Neutrophil (primary cell): ENCODE measurements around the gene BATF2.
"Not testable (repeated sequence)": the region's sequence is repeated elsewhere in the genome, so short reads cannot be mapped to it uniquely, and the experiment has no call there.

Experiments used
- H3K27ac ChIP-seq: fragments of 200-600 bp; sonication (generic); 2 replicates; pipeline ENCODE4 v1.5.1; 2016; ENCODE audit warnings: mild to moderate bottlenecking, moderate library complexity
- H3K27me3 ChIP-seq: fragments of 200-600 bp; sonication (generic); 2 replicates; pipeline ENCODE4 v1.6.0; 2016; ENCODE audit warnings: mild to moderate bottlenecking
- H3K36me3 ChIP-seq: fragments of 200-600 bp; sonication (generic); 2 replicates; pipeline ENCODE4 v1.5.1; 2017
- H3K4me1 ChIP-seq, 2 experiments: fragments of 200-600 bp in 1 of 2; sonication (generic) in 1 of 2; 1 replicate in 1 of 2; 2 replicates in 1 of 2; pipeline versions ENCODE4 v1.5.1 to v1.6.1; 2013 to 2016; ENCODE audit warnings: low read depth in 1 of 2, low read length in 1 of 2, mild to moderate bottlenecking in 1 of 2, moderate library complexity in 1 of 2; ENCODE audit not compliant: control insufficient read depth in 1 of 2, insufficient read depth in 1 of 2
- H3K4me3 ChIP-seq, 2 experiments: fragments of 200-600 bp in 1 of 2; sonication (generic) in 1 of 2; 1 replicate in 1 of 2; 2 replicates in 1 of 2; pipeline ENCODE4 v1.5.1; 2013 to 2016; ENCODE audit warnings: low read depth in 1 of 2, low read length in 1 of 2, mild to moderate bottlenecking in 1 of 2, moderate library complexity in 1 of 2
- H3K9me3 ChIP-seq: fragments of 200-600 bp; sonication (generic); 2 replicates; pipeline ENCODE4 v1.5.1; 2016
- TF ChIP-seq, protein P1 (sequence below): fragments of 200-600 bp; sonication (generic); IDR thresholded peaks from 2 replicates; pipeline ENCODE4 v1.5.1; 2016; ENCODE audit warnings: antibody characterized with exemption

Gene BATF2

GRCh38 chr11:65013130-65013887 lies 16.5 kb upstream of the BATF2 start:
- peak overlapping the region; percentile 91 for H3K27ac ChIP-seq
- H3K4me3 ChIP-seq: peak overlapping the region; percentile 96 to 98
- H3K36me3 ChIP-seq: peaks cover 2% of the 10 kb centered on the region
- H3K9me3 ChIP-seq: no peaks in the 10 kb centered on the region
- TF ChIP-seq, protein P1, sequence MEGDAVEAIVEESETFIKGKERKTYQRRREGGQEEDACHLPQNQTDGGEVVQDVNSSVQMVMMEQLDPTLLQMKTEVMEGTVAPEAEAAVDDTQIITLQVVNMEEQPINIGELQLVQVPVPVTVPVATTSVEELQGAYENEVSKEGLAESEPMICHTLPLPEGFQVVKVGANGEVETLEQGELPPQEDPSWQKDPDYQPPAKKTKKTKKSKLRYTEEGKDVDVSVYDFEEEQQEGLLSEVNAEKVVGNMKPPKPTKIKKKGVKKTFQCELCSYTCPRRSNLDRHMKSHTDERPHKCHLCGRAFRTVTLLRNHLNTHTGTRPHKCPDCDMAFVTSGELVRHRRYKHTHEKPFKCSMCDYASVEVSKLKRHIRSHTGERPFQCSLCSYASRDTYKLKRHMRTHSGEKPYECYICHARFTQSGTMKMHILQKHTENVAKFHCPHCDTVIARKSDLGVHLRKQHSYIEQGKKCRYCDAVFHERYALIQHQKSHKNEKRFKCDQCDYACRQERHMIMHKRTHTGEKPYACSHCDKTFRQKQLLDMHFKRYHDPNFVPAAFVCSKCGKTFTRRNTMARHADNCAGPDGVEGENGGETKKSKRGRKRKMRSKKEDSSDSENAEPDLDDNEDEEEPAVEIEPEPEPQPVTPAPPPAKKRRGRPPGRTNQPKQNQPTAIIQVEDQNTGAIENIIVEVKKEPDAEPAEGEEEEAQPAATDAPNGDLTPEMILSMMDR: peak; percentile 95
- H3K4me1 ChIP-seq: peaks cover 20 to 22% of the 10 kb centered on the region in 2 experiments
- no peaks in the 10 kb centered on the region for H3K27me3 ChIP-seq

GRCh38 chr11:65008873-65009272 lies 12.1 kb upstream of the BATF2 start:
- no peak overlapping the region for H3K27ac ChIP-seq
- H3K9me3 ChIP-seq: no peaks in the 10 kb centered on the region
- H3K27me3 ChIP-seq: no peaks in the 10 kb centered on the region
- H3K4me3 ChIP-seq: no peak overlapping the region
- peaks cover 8 to 10% of the 10 kb centered on the region in 2 experiments for H3K4me1 ChIP-seq
- TF ChIP-seq, protein P1: no peak
- H3K36me3 ChIP-seq: no peaks in the 10 kb centered on the region

GRCh38 chr11:65008016-65008415 lies 11.2 kb upstream of the BATF2 start:
- Histone ChIP-seq H3K4me1 (peaks cover 4 to 5% of the 10 kb centered on the region in 2 experiments), H3K36me3 (no peaks in the 10 kb centered on the region), H3K27me3 (no peaks in the 10 kb centered on the region), H3K4me3 (no peak overlapping the region), H3K9me3 (no peaks in the 10 kb centered on the region), H3K27ac (no peak overlapping the region)
- TF ChIP-seq, protein P1: no peak

DNA sequence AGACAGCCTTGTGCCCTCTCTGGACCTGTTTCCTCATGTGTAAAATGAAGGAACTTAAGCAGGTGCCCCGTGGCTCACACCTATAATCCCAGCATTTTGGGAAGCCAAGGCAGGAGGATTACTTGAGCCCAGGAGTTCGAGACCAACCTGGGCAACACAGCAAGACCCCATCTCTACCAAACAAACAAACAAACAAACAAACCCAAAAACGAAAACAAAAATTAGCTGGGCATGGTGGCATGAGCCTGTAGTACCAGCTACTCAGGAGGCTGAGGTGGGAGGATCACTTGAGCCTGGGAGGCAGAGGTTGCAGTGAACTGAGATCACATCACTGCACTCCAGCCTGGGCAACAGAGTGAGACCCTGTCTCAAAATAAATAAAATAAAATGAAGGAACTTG lies 7.2 kb upstream of the BATF2 start:
- not testable (repeated sequence) for H3K9me3 ChIP-seq, H3K4me1 ChIP-seq, H3K36me3 ChIP-seq, H3K4me3 ChIP-seq, H3K27me3 ChIP-seq, H3K27ac ChIP-seq

DNA sequence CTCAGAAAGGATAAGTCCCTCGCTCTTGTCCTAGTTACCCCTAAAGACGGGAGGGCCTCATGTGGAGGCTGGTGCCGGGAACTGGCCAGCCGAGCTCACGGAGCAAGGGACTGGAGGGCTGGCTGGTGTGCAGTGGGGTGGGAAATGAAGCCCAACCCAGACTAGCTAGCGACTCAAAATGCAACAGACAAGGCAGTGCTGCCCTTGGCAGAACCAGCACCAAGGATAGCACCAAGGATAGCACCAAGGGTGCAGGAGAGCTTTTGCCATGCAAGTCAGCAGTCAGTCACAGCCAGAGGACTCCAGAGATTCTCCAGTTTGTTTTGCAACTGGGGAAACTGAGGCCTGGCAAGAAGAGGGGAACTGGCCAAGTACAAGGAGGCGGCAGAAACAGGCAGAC lies 6.5 kb upstream of the BATF2 start:
- Histone ChIP-seq H3K9me3 (no peaks in the 10 kb centered on the region), H3K36me3 (no peaks in the 10 kb centered on the region), H3K27me3 (no peaks in the 10 kb centered on the region), H3K27ac (no peak overlapping the region), H3K4me3 (no peak overlapping the region), H3K4me1 (no peaks in the 10 kb centered on the region)
- TF ChIP-seq, protein P1: no peak

DNA sequence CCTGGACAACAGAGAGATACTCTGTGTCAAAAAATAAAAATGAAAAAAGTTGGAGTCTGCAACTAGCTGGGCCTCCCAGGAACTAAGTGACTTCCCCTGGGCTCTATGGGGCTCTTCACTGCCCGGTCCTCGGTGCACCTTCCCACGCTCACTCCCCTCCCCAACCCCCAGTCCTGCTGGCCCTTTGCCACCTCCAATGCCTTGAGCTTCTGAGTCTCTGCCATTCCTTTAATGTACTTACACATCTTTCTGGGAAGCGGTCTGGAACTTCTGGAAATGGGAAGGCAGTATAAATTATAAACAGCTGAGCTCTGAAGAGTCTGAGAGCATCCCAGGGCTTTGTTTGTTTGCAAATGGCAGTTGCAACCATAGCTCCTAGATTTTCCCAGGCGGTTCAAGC lies 5.9 kb upstream of the BATF2 start:
- no peaks in the 10 kb centered on the region for H3K27me3 ChIP-seq
- TF ChIP-seq, protein P1: no peak
- H3K27ac ChIP-seq: no peak overlapping the region
- no peak overlapping the region for H3K4me3 ChIP-seq
- H3K9me3 ChIP-seq: no peaks in the 10 kb centered on the region
- no peaks in the 10 kb centered on the region for H3K4me1 ChIP-seq
- H3K36me3 ChIP-seq: no peaks in the 10 kb centered on the region
